IPS DF 4.7 (cell line): ENCODE measurements around the gene COL8A2.

ENCODE experiments used
- DNase-seq: peaks from one replicate; pipeline ENCODE4 v3.0.0-alpha.2; 2013; ENCODE audit warnings: low spot score; ENCODE audit errors: extremely low read depth

Gene COL8A2

GRCh38 chr1:36137226-36137625 lies 12.2 kb upstream of the COL8A2 start:
- DNase-seq: no peak

GRCh38 chr1:36136535-36136934 lies 11.5 kb upstream of the COL8A2 start:
- DNase-seq: no peak

- no peak for DNase-seq
Observed at GRCh38 chr1:36135796-36136195, 10.8 kb upstream of the COL8A2 start.

GRCh38 chr1:36135330-36135667 lies 10.3 kb upstream of the COL8A2 start:
- no peak for DNase-seq

- peak; percentile 44 for DNase-seq
Observed at GRCh38 chr1:36134505-36135329, 9.7 kb upstream of the COL8A2 start.

- DNase-seq: no peak
Observed at GRCh38 chr1:36134031-36134430, 9.0 kb upstream of the COL8A2 start.

- no peak for DNase-seq
Observed at GRCh38 chr1:36133484-36133883, 8.5 kb upstream of the COL8A2 start.

- no peak for DNase-seq
Observed at GRCh38 chr1:36132029-36132428, 7.0 kb upstream of the COL8A2 start.

GRCh38 chr1:36128905-36129206 lies 3.8 kb upstream of the COL8A2 start:
- no peak for DNase-seq

- DNase-seq: no peak
Observed at GRCh38 chr1:36128126-36128904, 3.3 kb upstream of the COL8A2 start.

- no peak for DNase-seq
Observed at GRCh38 chr1:36126797-36127500, 1.9 kb upstream of the COL8A2 start.

- no peak for DNase-seq
Observed at GRCh38 chr1:36126005-36126716, 1.1 kb upstream of the COL8A2 start.

- no peak for DNase-seq
Observed at GRCh38 chr1:36124404-36125128, 456 bp downstream of the COL8A2 start.

GRCh38 chr1:36123356-36123755 lies 1.7 kb downstream of the COL8A2 start:
- no peak for DNase-seq

GRCh38 chr1:36122062-36123030 lies 2.7 kb downstream of the COL8A2 start:
- no peak for DNase-seq

- DNase-seq: no peak
Observed at GRCh38 chr1:36119456-36119855, 5.6 kb downstream of the COL8A2 start.

- DNase-seq: no peak
Observed at GRCh38 chr1:36118447-36119204, 6.4 kb downstream of the COL8A2 start.

- no peak for DNase-seq
Observed at GRCh38 chr1:36116901-36117300, 8.1 kb downstream of the COL8A2 start.

- DNase-seq: no peak
Observed at GRCh38 chr1:36115931-36116330, 9.1 kb downstream of the COL8A2 start.
